Tibial nerve (tissue), 3 donors: ENCODE results near the gene SPECC1.

Source experiments
- POLR2A ChIP-seq, 2 donors: fragments of 450-650 bp; IDR thresholded peaks; one replicate each; pipeline ENCODE4 v1.6.1; 2017; ENCODE audit warnings: antibody characterized with exemption in 2 of 2, mild to moderate bottlenecking in 2 of 2, moderate library complexity in 2 of 2
- TF ChIP-seq, protein P1 (sequence below), 5 experiments: fragments of 200-600 bp in 3 of 5; fragments of 450-650 bp in 2 of 5; sonication (generic) in 3 of 5; IDR thresholded peaks; one replicate each; pipeline ENCODE4 v1.5.1; 2016 to 2019; ENCODE audit warnings: antibody characterized with exemption in 5 of 5, mild to moderate bottlenecking in 3 of 5, moderate library complexity in 2 of 5

DNA sequence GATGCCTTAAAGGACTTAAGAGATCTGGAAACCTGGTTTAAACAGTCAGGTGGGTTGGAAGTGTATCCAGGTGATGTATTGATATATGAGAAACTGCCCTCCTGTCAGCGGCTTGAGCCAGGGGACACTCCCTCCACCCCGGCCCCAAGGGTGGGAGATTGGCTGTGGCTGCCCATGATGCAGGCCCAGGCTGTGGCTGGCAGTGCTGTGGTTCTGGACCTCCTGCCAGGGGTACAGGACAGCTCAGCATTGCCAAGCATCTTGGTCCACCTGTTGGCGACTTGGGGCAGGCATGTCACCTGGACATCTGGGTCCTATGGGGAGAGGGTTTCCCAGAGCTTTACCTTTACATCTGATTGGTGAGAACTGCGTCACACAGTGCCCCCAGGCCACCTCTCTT, 201.0 kb downstream of the SPECC1 start:
- TF ChIP-seq, protein P1, sequence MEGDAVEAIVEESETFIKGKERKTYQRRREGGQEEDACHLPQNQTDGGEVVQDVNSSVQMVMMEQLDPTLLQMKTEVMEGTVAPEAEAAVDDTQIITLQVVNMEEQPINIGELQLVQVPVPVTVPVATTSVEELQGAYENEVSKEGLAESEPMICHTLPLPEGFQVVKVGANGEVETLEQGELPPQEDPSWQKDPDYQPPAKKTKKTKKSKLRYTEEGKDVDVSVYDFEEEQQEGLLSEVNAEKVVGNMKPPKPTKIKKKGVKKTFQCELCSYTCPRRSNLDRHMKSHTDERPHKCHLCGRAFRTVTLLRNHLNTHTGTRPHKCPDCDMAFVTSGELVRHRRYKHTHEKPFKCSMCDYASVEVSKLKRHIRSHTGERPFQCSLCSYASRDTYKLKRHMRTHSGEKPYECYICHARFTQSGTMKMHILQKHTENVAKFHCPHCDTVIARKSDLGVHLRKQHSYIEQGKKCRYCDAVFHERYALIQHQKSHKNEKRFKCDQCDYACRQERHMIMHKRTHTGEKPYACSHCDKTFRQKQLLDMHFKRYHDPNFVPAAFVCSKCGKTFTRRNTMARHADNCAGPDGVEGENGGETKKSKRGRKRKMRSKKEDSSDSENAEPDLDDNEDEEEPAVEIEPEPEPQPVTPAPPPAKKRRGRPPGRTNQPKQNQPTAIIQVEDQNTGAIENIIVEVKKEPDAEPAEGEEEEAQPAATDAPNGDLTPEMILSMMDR (IDR thresholded peaks at IDR 0.05) = no peak
- no peak for TF ChIP-seq POLR2A (IDR thresholded peaks at IDR 0.05)
